Erythroblast (primary cell): Measurements from ENCODE around the gene MAP6.

ENCODE experiments used
- GATA1 ChIP-seq: IDR thresholded peaks from 2 replicates; pipeline ENCODE4 v1.6.1; 2011; ENCODE audit warnings: low read depth, mild to moderate bottlenecking, control low read depth, low read length, moderate library complexity
- POLR2A ChIP-seq: IDR thresholded peaks from 2 replicates; pipeline ENCODE4 v1.6.1; 2011; ENCODE audit warnings: mild to moderate bottlenecking, low read length

- no peak for TF ChIP-seq POLR2A
- no peak for TF ChIP-seq GATA1
Measured at GRCh38 chr11:75572744-75573143, 96.1 kb downstream of the MAP6 start.
